OCI-LY3 (cell line): ENCODE measurements around the gene TXNDC12.
"Not testable (repeated sequence)": the region's sequence is repeated elsewhere in the genome, so short reads cannot be mapped to it uniquely, and the experiment has no call there.

Experiments
- H2AFZ ChIP-seq: fragments of 200-600, 300-600 bp; shearing (Covaris generic); 2 replicates; pipeline ENCODE4 v1.6.0; 2014; ENCODE audit warnings: antibody characterized with exemption, low read depth, low read length
- H3K27ac ChIP-seq: fragments of 200-600, 300-600 bp; sonication (generic); 2 replicates; pipeline ENCODE4 v1.5.1; 2014; ENCODE audit warnings: mild to moderate bottlenecking, low read length, moderate library complexity, mixed read lengths
- H3K27me3 ChIP-seq: fragments of 200-600, 300-600 bp; sonication (generic); 2 replicates; pipeline ENCODE4 v1.6.1; 2014; ENCODE audit warnings: low read depth, low read length, mixed read lengths
- H3K36me3 ChIP-seq: fragments of 200-600, 300-600 bp; sonication (generic); replicated peaks from 2 replicates; pipeline ENCODE3; 2014; ENCODE audit warnings: low read depth, low read length, mixed read lengths
- H3K4me1 ChIP-seq: fragments of 300-600, 200-600 bp; sonication (generic); 2 replicates; pipeline ENCODE4 v1.6.1; 2014; ENCODE audit warnings: low read length, mixed read lengths
- H3K4me2 ChIP-seq: fragments of 200-600, 300-600 bp; sonication (generic); 2 replicates; pipeline ENCODE4 v1.6.1; 2014; ENCODE audit warnings: low read length, mixed read lengths
- H3K4me3 ChIP-seq: fragments of 300-600, 200-600 bp; sonication (generic); 2 replicates; pipeline ENCODE4 v1.5.1; 2014; ENCODE audit warnings: antibody characterized with exemption, mild to moderate bottlenecking, low read length, moderate library complexity
- H3K79me2 ChIP-seq: fragments of 300-600, 200-600 bp; shearing (Covaris generic); 2 replicates; pipeline ENCODE4 v1.6.1; 2014; ENCODE audit warnings: mild to moderate bottlenecking, low read length, mixed read lengths
- H3K9ac ChIP-seq: fragments of 300-600, 200-600 bp; shearing (Covaris generic); 2 replicates; pipeline ENCODE4 v1.6.0; 2014; ENCODE audit warnings: mild to moderate bottlenecking, low read length, moderate library complexity
- H3K9me3 ChIP-seq: fragments of 200-600, 300-600 bp; shearing (Covaris generic); 2 replicates; pipeline ENCODE4 v1.6.1; 2014; ENCODE audit warnings: low read length, mixed read lengths; ENCODE audit not compliant: insufficient read depth
- H4K20me1 ChIP-seq: fragments of 200-600, 300-600 bp; sonication (generic); 2 replicates; pipeline ENCODE4 v1.6.1; 2016; ENCODE audit warnings: low read length, mixed read lengths; ENCODE audit not compliant: insufficient read depth
- EZH2phosphoT487 ChIP-seq: fragments of 200-600 bp; shearing (Covaris generic); IDR thresholded peaks from 2 replicates; pipeline ENCODE4 v1.6.1; 2018; ENCODE audit warnings: antibody characterized with exemption, mixed run types, low read depth
- TF ChIP-seq, protein P1 (sequence below): fragments of 200-600, 300-600 bp; sonication (generic); IDR thresholded peaks from 2 replicates; pipeline ENCODE4 v1.5.1; 2014; ENCODE audit warnings: antibody characterized with exemption, low read length, low read depth

Gene TXNDC12

DNA sequence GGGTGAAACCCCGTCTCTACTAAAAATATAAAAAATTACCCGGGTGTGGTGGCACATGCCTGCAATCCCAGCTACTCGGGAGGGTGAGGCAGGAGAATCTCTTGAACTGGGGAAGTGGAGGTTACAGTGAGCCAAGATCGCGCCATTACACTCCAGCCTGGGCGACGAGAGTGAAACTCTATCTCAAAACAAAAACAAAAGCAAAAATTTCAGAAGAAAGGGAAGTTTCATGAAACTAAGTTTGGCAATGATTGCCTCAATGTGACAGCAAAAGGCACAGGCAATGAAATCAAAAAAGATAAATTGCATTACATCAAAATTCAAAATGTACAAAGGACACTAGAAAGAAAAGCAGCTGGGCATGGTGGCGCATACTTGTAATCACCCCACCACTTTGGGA is 41.2 kb upstream of the TXNDC12 start:
- H3K4me1 ChIP-seq, result no peaks in the 10 kb centered on the region
- no peaks in the 10 kb centered on the region for H3K79me2 ChIP-seq
- H3K4me3 ChIP-seq, result no peak overlapping the region
- no peak for TF ChIP-seq EZH2phosphoT487
- TF ChIP-seq, protein P1, sequence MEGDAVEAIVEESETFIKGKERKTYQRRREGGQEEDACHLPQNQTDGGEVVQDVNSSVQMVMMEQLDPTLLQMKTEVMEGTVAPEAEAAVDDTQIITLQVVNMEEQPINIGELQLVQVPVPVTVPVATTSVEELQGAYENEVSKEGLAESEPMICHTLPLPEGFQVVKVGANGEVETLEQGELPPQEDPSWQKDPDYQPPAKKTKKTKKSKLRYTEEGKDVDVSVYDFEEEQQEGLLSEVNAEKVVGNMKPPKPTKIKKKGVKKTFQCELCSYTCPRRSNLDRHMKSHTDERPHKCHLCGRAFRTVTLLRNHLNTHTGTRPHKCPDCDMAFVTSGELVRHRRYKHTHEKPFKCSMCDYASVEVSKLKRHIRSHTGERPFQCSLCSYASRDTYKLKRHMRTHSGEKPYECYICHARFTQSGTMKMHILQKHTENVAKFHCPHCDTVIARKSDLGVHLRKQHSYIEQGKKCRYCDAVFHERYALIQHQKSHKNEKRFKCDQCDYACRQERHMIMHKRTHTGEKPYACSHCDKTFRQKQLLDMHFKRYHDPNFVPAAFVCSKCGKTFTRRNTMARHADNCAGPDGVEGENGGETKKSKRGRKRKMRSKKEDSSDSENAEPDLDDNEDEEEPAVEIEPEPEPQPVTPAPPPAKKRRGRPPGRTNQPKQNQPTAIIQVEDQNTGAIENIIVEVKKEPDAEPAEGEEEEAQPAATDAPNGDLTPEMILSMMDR, result no peak
- no peak overlapping the region for H3K27ac ChIP-seq
- H3K9me3 ChIP-seq, result no peaks in the 10 kb centered on the region
- H3K27me3 ChIP-seq, result no peaks in the 10 kb centered on the region
- no peak overlapping the region for H2AFZ ChIP-seq
- no peak overlapping the region for H3K9ac ChIP-seq
- H3K4me2 ChIP-seq, result 0 out of 2 replicates have a peak overlapping the region, but pooled peaks have one; percentile 4
- H4K20me1 ChIP-seq, result no peaks in the 10 kb centered on the region
- peaks cover 2% of the 10 kb centered on the region for H3K36me3 ChIP-seq

DNA sequence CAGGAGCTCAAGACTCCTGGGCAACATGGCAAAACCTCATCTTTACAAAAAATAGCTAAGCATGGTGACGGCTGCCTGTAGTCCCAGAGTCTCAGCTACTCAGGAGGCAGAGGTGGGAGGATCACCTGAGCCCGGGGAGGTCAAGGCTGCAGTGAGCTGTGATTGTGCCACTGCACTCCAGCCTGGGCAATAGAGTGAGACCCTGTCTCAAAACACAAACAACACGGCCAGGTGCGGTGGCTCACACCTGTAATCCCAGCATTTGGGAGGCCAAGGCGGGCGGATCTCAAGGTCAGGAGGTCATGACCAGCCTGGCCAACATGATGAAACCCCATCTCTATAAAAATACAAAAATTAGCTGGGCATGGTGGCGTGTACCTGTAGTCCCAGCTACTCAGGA is 39.3 kb upstream of the TXNDC12 start:
- not testable (repeated sequence) for H3K9me3 ChIP-seq, H3K27ac ChIP-seq, H3K27me3 ChIP-seq, H3K4me3 ChIP-seq, H3K79me2 ChIP-seq, H3K4me1 ChIP-seq, H2AFZ ChIP-seq, H4K20me1 ChIP-seq, H3K9ac ChIP-seq, H3K4me2 ChIP-seq
- H3K36me3 ChIP-seq, result peaks cover 15% of the 10 kb centered on the region

DNA sequence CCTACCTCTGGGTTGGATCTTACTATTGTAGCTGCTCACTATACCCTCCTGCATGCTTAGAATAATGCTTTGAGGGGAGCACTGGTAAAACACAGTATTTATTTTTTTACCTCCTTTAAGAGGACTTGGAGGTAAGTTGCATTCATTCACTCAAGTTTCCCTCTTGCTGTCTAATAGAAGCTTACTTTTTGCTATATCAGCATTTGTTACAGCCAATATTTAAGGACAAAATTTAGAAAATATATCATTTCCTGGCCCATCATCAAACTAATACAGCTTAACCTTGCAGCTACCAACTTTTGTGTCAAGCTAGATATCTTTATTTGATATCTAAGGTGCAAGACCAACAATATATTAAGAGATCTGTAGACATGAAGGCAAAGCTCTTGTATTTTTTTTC is 32.9 kb upstream of the TXNDC12 start:
- not testable (repeated sequence) for H3K27ac ChIP-seq, H3K9ac ChIP-seq, H3K27me3 ChIP-seq, H4K20me1 ChIP-seq, H3K4me1 ChIP-seq, H2AFZ ChIP-seq, H3K9me3 ChIP-seq, H3K79me2 ChIP-seq, H3K4me3 ChIP-seq, H3K4me2 ChIP-seq
- H3K36me3 ChIP-seq, result peaks cover 21% of the 10 kb centered on the region

DNA sequence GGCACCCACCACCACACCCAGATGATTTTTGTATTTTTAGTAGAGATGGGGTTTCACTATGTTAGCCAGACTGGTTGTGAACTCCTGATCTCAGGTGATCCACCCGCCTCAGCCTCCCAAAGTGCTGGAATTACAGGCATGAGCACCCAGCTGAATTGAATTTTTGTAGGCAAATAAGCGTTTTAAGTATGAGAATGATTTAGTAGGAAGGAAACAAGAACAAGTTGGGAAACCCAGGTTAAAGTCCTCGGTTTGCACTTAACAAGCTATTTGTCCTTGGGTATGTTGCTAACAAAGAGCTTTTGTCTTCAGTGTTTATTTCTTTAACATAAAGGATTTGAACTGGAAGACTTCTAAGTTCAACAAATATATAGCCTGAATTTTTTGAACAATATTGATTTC is 25.0 kb upstream of the TXNDC12 start:
- H3K27ac ChIP-seq, result no peak overlapping the region
- no peaks in the 10 kb centered on the region for H4K20me1 ChIP-seq
- no peak for TF ChIP-seq EZH2phosphoT487
- TF ChIP-seq, protein P1, result no peak
- no peak overlapping the region for H3K4me2 ChIP-seq
- no peaks in the 10 kb centered on the region for H3K27me3 ChIP-seq
- peaks cover 7% of the 10 kb centered on the region; the same call in 1 of the 2 replicates for H3K79me2 ChIP-seq
- H3K4me1 ChIP-seq, result no peaks in the 10 kb centered on the region
- H3K4me3 ChIP-seq, result no peak overlapping the region
- no peak overlapping the region for H2AFZ ChIP-seq
- peaks cover 4% of the 10 kb centered on the region for H3K36me3 ChIP-seq
- H3K9ac ChIP-seq, result no peak overlapping the region
- H3K9me3 ChIP-seq, result no peaks in the 10 kb centered on the region

DNA sequence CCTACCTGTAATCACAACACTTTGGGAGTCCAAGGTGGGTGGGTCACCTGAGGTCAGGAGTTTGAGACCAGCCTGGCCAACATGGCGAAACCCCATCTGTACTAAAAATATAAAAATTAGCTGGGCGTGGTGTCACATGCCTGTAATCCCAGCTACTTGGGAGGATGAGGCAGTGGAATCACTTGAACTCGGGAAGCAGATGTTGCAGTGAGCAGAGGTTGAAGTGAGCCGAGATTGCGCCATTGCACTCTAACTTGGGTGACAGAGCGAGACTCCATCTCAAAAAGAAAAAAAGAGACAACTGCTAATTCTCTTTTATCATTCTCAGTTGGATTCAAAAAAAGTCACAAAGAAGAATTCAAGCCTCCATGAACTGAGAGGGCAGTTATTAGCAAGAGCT is 22.3 kb upstream of the TXNDC12 start:
- H3K27me3 ChIP-seq, H4K20me1 ChIP-seq, H3K4me3 ChIP-seq, H3K4me2 ChIP-seq, H3K36me3 ChIP-seq, H3K79me2 ChIP-seq, H3K9me3 ChIP-seq, H3K4me1 ChIP-seq, H2AFZ ChIP-seq, H3K9ac ChIP-seq, H3K27ac ChIP-seq: not testable (repeated sequence)
